HepG2 (cell line): ENCODE data around the gene LMAN2L. TPM values are rescaled to one million over a fixed set of nuclear protein-coding genes. Genes with fewer than 3 reads are reported as not detected.

Experiments
- ATAC-seq: fragments of 200-7000 bp; cut with Tn5 transposase; 3 replicates; pipeline ENCODE4 v1.9.1; 2020; ENCODE audit warnings: mild to moderate bottlenecking, moderate library complexity
- BruUV-seq: library from RNA; stranded (reverse); fragments of 400-500 nt; replicated peaks from 2 replicates; lab custom pipeline; 2021; lab: Mats Ljungman, UMichigan
- CTCF ChIA-PET: fragments of 300-600 bp; formaldehyde crosslinking; extraction: SDS; loops from one replicate; lab custom pipeline; 2021; ENCODE audit warnings: low total read pairs, inconsistent platforms, low intra/inter-chr PET ratio; lab: Yijun Ruan, JAX
- POLR2A ChIA-PET: fragments of 350-600 bp; sonication (Branson Sonifier 250); formaldehyde crosslinking; loops from one replicate; lab custom pipeline; 2020; ENCODE audit warnings: antibody characterized with exemption, inconsistent platforms; lab: Yijun Ruan, JAX
- DNase-seq: peaks from one replicate; pipeline ENCODE4 v3.0.0-alpha.2; 2015; ENCODE audit warnings: low spot score
- FAIRE-seq: peaks from 3 replicates; lab custom pipeline; 2011; peaks lifted over from hg19 to GRCh38; lab: Jason Lieb, UNC
- H2AFZ ChIP-seq: one replicate; pipeline ENCODE4 v1.6.1; 2011; ENCODE audit warnings: low read length, inconsistent platforms
- H3K27ac ChIP-seq: fragments of 300-600 bp; 3 replicates; pipeline ENCODE4 v1.8.0; 2011; ENCODE audit warnings: mixed run types, mild to moderate bottlenecking, mixed read lengths, low read length, inconsistent platforms; ENCODE audit not compliant: insufficient read depth; ENCODE audit errors: extremely low read length
- H3K27me3 ChIP-seq, 2 experiments: fragments of 200-600 bp in 1 of 2; 2 replicates in 1 of 2; 3 replicates in 1 of 2; pipeline versions ENCODE4 v1.6.0 to v1.8.0; 2011; ENCODE audit warnings: low read length in 2 of 2, mild to moderate bottlenecking in 2 of 2, moderate library complexity in 2 of 2, inconsistent platforms in 1 of 2; ENCODE audit not compliant: insufficient read depth in 2 of 2, control insufficient read depth in 1 of 2
- H3K36me3 ChIP-seq, 2 experiments: fragments of 200-600 bp in 1 of 2; replicated peaks in 1 of 2; 2 replicates in 1 of 2; 3 replicates in 1 of 2; pipeline versions ENCODE4 v1.5.1 to v1.8.0; 2011; ENCODE audit warnings: low read length in 2 of 2, inconsistent platforms in 1 of 2; ENCODE audit not compliant: insufficient read depth in 2 of 2, control insufficient read depth in 1 of 2
- H3K4me1 ChIP-seq: 2 replicates; pipeline ENCODE4 v1.5.1; 2012; ENCODE audit warnings: low read length, inconsistent platforms; ENCODE audit not compliant: insufficient read depth
- H3K4me2 ChIP-seq: 2 replicates; pipeline ENCODE4 v1.6.0; 2011; ENCODE audit warnings: low read depth, low read length, inconsistent platforms
- H3K4me3 ChIP-seq, 3 experiments: fragments of 200-600 bp in 1 of 3; sonication (generic), shearing (Covaris generic) in 1 of 3; replicated peaks in 1 of 3; 2 replicates each; pipeline ENCODE4 v1.5.1; 2011 to 2016; ENCODE audit warnings: low read length in 3 of 3, inconsistent platforms in 2 of 3, low read depth in 2 of 3, mild to moderate bottlenecking in 2 of 3, control low read depth in 1 of 3, mixed read lengths in 1 of 3; ENCODE audit not compliant: insufficient read depth in 1 of 3
- H3K79me2 ChIP-seq: one replicate; pipeline ENCODE4 v1.6.1; 2011; ENCODE audit warnings: low read length, inconsistent platforms; ENCODE audit not compliant: insufficient read depth
- H3K9ac ChIP-seq: 2 replicates; pipeline ENCODE4 v1.6.0; 2011; ENCODE audit warnings: mild to moderate bottlenecking, low read depth, low read length, inconsistent platforms; ENCODE audit not compliant: insufficient read depth
- H3K9me3 ChIP-seq: 2 replicates; pipeline ENCODE4 v1.5.1; 2012; ENCODE audit warnings: mild to moderate bottlenecking, low read length
- H4K20me1 ChIP-seq: 2 replicates; pipeline ENCODE4 v1.6.0; 2011; ENCODE audit warnings: inconsistent platforms, mild to moderate bottlenecking, low read length, moderate library complexity; ENCODE audit not compliant: insufficient read depth
- AFF4 ChIP-seq: sonication (generic); formaldehyde crosslinking; IDR thresholded peaks from 2 replicates; pipeline ENCODE4 v1.4.0; 2020; ENCODE audit warnings: missing genetic modification reagents
- ATF4 ChIP-seq, 2 experiments: fragments of 450-650 bp in 1 of 2; sonication (generic) in 1 of 2; formaldehyde crosslinking; IDR thresholded peaks; 2 replicates each; pipeline versions ENCODE4 v1.5.0 to v1.8.0; 2020 to 2022; ENCODE audit warnings: mild to moderate bottlenecking in 1 of 2, missing genetic modification reagents in 1 of 2
- HMGA1 ChIP-seq: sonication (generic); formaldehyde crosslinking; conservative IDR thresholded peaks from 2 replicates; pipeline ENCODE4 v1.4.0; 2020; ENCODE audit warnings: missing genetic modification reagents
- SNAPC4 ChIP-seq: sonication (generic); formaldehyde crosslinking; IDR thresholded peaks from 2 replicates; pipeline ENCODE4 v1.4.0; 2020; ENCODE audit warnings: mild to moderate bottlenecking, missing genetic modification reagents
- TBL1XR1 ChIP-seq: fragments of 150-350 bp; IDR thresholded peaks from 2 replicates; pipeline ENCODE4 v1.6.1; 2014; ENCODE audit warnings: borderline replicate concordance, low read length; ENCODE audit not compliant: partially characterized antibody
- THYN1 ChIP-seq: sonication (generic); formaldehyde crosslinking; IDR thresholded peaks from 2 replicates; pipeline ENCODE4 v1.8.1; 2023; ENCODE audit warnings: low read depth, mild to moderate bottlenecking, moderate library complexity, missing genetic modification reagents, borderline replicate concordance
- XRCC5 ChIP-seq: fragments of 200-400 bp; formaldehyde crosslinking; optimal IDR thresholded peaks from 2 replicates; pipeline ENCODE3; 2017; ENCODE audit warnings: mild to moderate bottlenecking, low read length
- ZNF292 ChIP-seq: sonication (generic); formaldehyde crosslinking; IDR thresholded peaks from 2 replicates; pipeline ENCODE4 v1.8.1; 2022; ENCODE audit warnings: mild to moderate bottlenecking, low read depth, missing genetic modification reagents, borderline replicate concordance
- ZNF317 ChIP-seq: sonication (generic); formaldehyde crosslinking; IDR thresholded peaks from 2 replicates; pipeline ENCODE4 v1.5.0; 2020; ENCODE audit warnings: mild to moderate bottlenecking, missing genetic modification reagents
- ZNF326 ChIP-seq: sonication (generic); formaldehyde crosslinking; IDR thresholded peaks from 2 replicates; pipeline ENCODE4 v1.4.0; 2020; ENCODE audit warnings: missing genetic modification reagents, borderline replicate concordance
- ZNF674 ChIP-seq: sonication (generic); formaldehyde crosslinking; IDR thresholded peaks from 2 replicates; pipeline ENCODE4 v1.5.0; 2020; ENCODE audit warnings: low read depth, mild to moderate bottlenecking, missing genetic modification reagents
- ZXDC ChIP-seq: sonication (generic); formaldehyde crosslinking; IDR thresholded peaks from 2 replicates; pipeline ENCODE4 v1.5.0; 2020; ENCODE audit warnings: mild to moderate bottlenecking, missing genetic modification reagents
- WGBS: methylation state at CpG from one replicate; pipeline ENCODE4 v1.1.6; 2017; ENCODE audit warnings: low lambda C conversion rate; 5-methylcytosine and 5-hydroxymethylcytosine counted together
- in situ Hi-C: cut with HindIII; loops from 2 replicates; pipeline ENCODE4 v1.10.0; 2017; ENCODE audit warnings: low pct_unique_long_range_greater_than_20kb; ENCODE audit not compliant: extremely low pct_ligation_motif_present
- intact Hi-C: fragments of 100-400 bp; cut with micrococcal nuclease; formaldehyde crosslinking; loops from one replicate; pipeline ENCODE4 v1.10.0; 2022; ENCODE audit not compliant: unreplicated experiment
- polyA plus RNA-seq, 8 experiments: library from polyadenylated mRNA; depleted of rRNA in 3 of 8; stranded (reverse) in 7 of 8; unstranded in 1 of 8; fragments of >200 nt; fragmentation: Illumina TruSeq in 4 of 8; extraction: Trizol in 4 of 8; gene quantifications; 2 replicates each; pipeline versions ENCODE4 v1.2.1 to v1.2.3, GENCODE V29; 2011 to 2016; ENCODE audit warnings: low read depth in 4 of 8, missing spikeins in 1 of 8, mixed read lengths in 1 of 8; ENCODE audit not compliant: insufficient read depth in 1 of 8
- total RNA-seq, 5 experiments: library from RNA; depleted of rRNA; stranded (reverse); fragments of >200 nt; fragmentation: Illumina TruSeq; extraction: Trizol; gene quantifications; 2 replicates each; pipeline ENCODE4 v1.2.3, GENCODE V29; 2016; ENCODE audit warnings: low read depth in 1 of 5

Gene LMAN2L
- total and polyA plus RNA-seq, 2 of the 13 experiments (the other 11 are each of a cell fraction or from before 2014, with no cell fraction given) = 39.1 to 57.9 TPM

GRCh38 chr2:96699021-96699420 lies 40.8 kb downstream of the LMAN2L start:
- H3K9ac ChIP-seq = no peak overlapping the region
- no TSS peak for BruUV-seq
- in situ Hi-C loops = no loop called here
- no peak overlapping the region for H3K4me3 ChIP-seq
- ChIA-PET CTCF (no interaction called here), POLR2A (no interaction called here)
- FAIRE-seq = no peak
- H3K9me3 ChIP-seq = no peaks in the 10 kb centered on the region
- WGBS = 89% methylated on average over 6 of the region's 6 CpGs
- no peaks in the 10 kb centered on the region for H3K27me3 ChIP-seq
- peaks cover 0 to 3% of the 10 kb centered on the region in 2 experiments; a peak in 1 of 5 replicates for H3K36me3 ChIP-seq
- ATAC-seq = no peak
- no peak overlapping the region for H3K4me2 ChIP-seq
- H2AFZ ChIP-seq = no peak overlapping the region
- intact Hi-C loops = no loop called here
- H3K4me1 ChIP-seq = no peaks in the 10 kb centered on the region
- DNase-seq = no peak
- no peaks in the 10 kb centered on the region; the same call in 1 of the 2 replicates for H4K20me1 ChIP-seq
- no peak overlapping the region for H3K27ac ChIP-seq
- no peaks in the 10 kb centered on the region for H3K79me2 ChIP-seq
- TF ChIP-seq ZNF292 (CRISPR knock-in tag) = no peak
- TF ChIP-seq XRCC5 = no peak
- TF ChIP-seq ZNF326 (CRISPR knock-in tag) = no peak
- no peak for TF ChIP-seq THYN1 (CRISPR knock-in tag)
- no peak for TF ChIP-seq ZXDC (CRISPR knock-in tag)
- TF ChIP-seq AFF4 (CRISPR knock-in tag) = no peak
- no peak for TF ChIP-seq ZNF317
- TF ChIP-seq ZNF674 (CRISPR knock-in tag) = no peak
- no peak for TF ChIP-seq SNAPC4 (CRISPR knock-in tag)
- TF ChIP-seq ATF4 (CRISPR knock-in tag; IDR thresholded peaks at IDR 0.05) = no peak
- TF ChIP-seq HMGA1 (CRISPR knock-in tag) = no peak
- TF ChIP-seq TBL1XR1 = no peak
